Smooth muscle cell (in vitro differentiated cells): ENCODE measurements around the gene ITGB8. TPM values are rescaled to one million over a fixed set of nuclear protein-coding genes. Genes with fewer than 3 reads are reported as not detected.

ENCODE experiments used
- DNase-seq: peaks from one replicate; lab custom pipeline; 2025; ENCODE audit not compliant: unreplicated experiment; lab: John Stamatoyannopoulos, UW
- H2AFZ ChIP-seq: fragments of 200-600 bp; sonication (generic); 2 replicates; pipeline ENCODE4 v1.6.0; 2016; ENCODE audit warnings: antibody characterized with exemption, low read depth, mild to moderate bottlenecking
- H3F3A ChIP-seq: fragments of 200-600 bp; sonication (generic); 2 replicates; pipeline ENCODE4 v1.6.0; 2017; ENCODE audit warnings: antibody characterized with exemption, low read depth
- H3K27ac ChIP-seq: fragments of 200-600 bp; sonication (generic); 2 replicates; pipeline ENCODE4 v1.5.1; 2016; ENCODE audit warnings: low read depth, mild to moderate bottlenecking
- H3K27me3 ChIP-seq: fragments of 200-600 bp; sonication (generic); 2 replicates; pipeline ENCODE4 v1.6.1; 2016; ENCODE audit warnings: low read depth, mild to moderate bottlenecking
- H3K36me3 ChIP-seq: fragments of 200-600 bp; sonication (generic); 2 replicates; pipeline ENCODE4 v1.5.1; 2016; ENCODE audit warnings: low read depth
- H3K4me1 ChIP-seq: fragments of 200-600 bp; sonication (generic); 2 replicates; pipeline ENCODE4 v1.5.1; 2016; ENCODE audit warnings: low read depth
- H3K4me2 ChIP-seq: fragments of 200-600 bp; sonication (generic); 2 replicates; pipeline ENCODE4 v1.6.0; 2016; ENCODE audit warnings: mild to moderate bottlenecking
- H3K4me3 ChIP-seq: fragments of 200-600 bp; sonication (generic); 2 replicates; pipeline ENCODE4 v1.5.1; 2016; ENCODE audit warnings: mild to moderate bottlenecking
- H3K79me2 ChIP-seq: fragments of 200-600 bp; sonication (generic); 2 replicates; pipeline ENCODE4 v1.6.0; 2016; ENCODE audit warnings: low read depth, mild to moderate bottlenecking
- H3K9ac ChIP-seq: fragments of 200-600 bp; sonication (generic); 2 replicates; pipeline ENCODE4 v1.6.0; 2016; ENCODE audit warnings: low read depth
- H3K9me3 ChIP-seq: fragments of 200-600 bp; sonication (generic); replicated peaks from 2 replicates; pipeline ENCODE4 v1.5.1; 2016; ENCODE audit warnings: low read depth
- H4K20me1 ChIP-seq: fragments of 200-600 bp; sonication (generic); 2 replicates; pipeline ENCODE4 v1.6.0; 2016; ENCODE audit warnings: low read depth
- WGBS: methylation state at CpG from one replicate; pipeline ENCODE4 v1.1.7; 2016; ENCODE audit warnings: low lambda C conversion rate; 5-methylcytosine and 5-hydroxymethylcytosine counted together
- polyA plus RNA-seq: library from polyadenylated mRNA; unstranded; fragments of >200 nt; fragmentation: Nextera tagmentation; extraction: Ambion mirVana; gene quantifications from 2 replicates; pipeline ENCODE4 v1.2.1, GENCODE V29; 2016
- total RNA-seq: library from RNA; depleted of rRNA; stranded (reverse); fragments of >200 nt; gene quantifications from 2 replicates; pipeline ENCODE4 v1.2.3, GENCODE V29; 2014
- TF ChIP-seq, protein P1 (sequence below): fragments of 200-600 bp; sonication (generic); IDR thresholded peaks from 2 replicates; pipeline ENCODE4 v1.5.1; 2017; ENCODE audit warnings: borderline replicate concordance, mild to moderate bottlenecking, antibody characterized with exemption; ENCODE audit not compliant: insufficient read depth, poor library complexity, severe bottlenecking

The ITGB8 gene
- total and polyA plus RNA-seq, 2 experiments from 2014 or later = 0.38 to 10.2 TPM

DNA sequence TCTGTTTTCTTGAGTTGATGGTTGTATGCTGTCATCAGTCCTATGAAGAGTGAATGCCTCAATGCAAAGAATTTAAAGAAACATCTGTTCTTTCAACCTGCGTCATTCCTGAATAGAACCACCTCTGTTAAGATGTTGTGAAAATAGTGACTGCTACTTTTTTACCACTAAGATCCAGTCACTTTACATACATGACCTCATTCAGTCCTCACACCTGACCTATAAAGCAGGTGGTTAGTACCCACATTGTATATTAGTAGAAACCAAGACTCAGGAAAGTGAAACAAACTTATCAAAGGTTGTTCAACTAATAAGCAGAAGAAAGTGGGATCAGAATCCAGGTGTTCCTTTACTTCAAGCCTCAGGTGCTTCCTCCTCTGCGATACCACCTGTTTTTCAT lies 64.8 kb downstream of the ITGB8 start:
- Histone ChIP-seq H3K9ac (no peak overlapping the region), H3F3A (no peaks in the 10 kb centered on the region), H3K27ac (no peak overlapping the region), H3K9me3 (no peaks in the 10 kb centered on the region), H3K4me1 (no peaks in the 10 kb centered on the region), H3K79me2 (no peaks in the 10 kb centered on the region), H3K4me2 (no peak overlapping the region), H3K4me3 (no peak overlapping the region), H3K36me3 (no peaks in the 10 kb centered on the region), H4K20me1 (no peaks in the 10 kb centered on the region), H2AFZ (no peak overlapping the region), H3K27me3 (no peaks in the 10 kb centered on the region)
- 97% methylated on average over 2 of the region's 2 CpGs for WGBS
- TF ChIP-seq, protein P1, sequence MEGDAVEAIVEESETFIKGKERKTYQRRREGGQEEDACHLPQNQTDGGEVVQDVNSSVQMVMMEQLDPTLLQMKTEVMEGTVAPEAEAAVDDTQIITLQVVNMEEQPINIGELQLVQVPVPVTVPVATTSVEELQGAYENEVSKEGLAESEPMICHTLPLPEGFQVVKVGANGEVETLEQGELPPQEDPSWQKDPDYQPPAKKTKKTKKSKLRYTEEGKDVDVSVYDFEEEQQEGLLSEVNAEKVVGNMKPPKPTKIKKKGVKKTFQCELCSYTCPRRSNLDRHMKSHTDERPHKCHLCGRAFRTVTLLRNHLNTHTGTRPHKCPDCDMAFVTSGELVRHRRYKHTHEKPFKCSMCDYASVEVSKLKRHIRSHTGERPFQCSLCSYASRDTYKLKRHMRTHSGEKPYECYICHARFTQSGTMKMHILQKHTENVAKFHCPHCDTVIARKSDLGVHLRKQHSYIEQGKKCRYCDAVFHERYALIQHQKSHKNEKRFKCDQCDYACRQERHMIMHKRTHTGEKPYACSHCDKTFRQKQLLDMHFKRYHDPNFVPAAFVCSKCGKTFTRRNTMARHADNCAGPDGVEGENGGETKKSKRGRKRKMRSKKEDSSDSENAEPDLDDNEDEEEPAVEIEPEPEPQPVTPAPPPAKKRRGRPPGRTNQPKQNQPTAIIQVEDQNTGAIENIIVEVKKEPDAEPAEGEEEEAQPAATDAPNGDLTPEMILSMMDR = no peak
- no peak for DNase-seq

- WGBS = 86% methylated on average over 2 of the region's 2 CpGs
- Histone ChIP-seq H3K4me2 (no peak overlapping the region), H3K36me3 (no peaks in the 10 kb centered on the region)
Measured at GRCh38 chr7:20399521-20399920, 68.8 kb downstream of the ITGB8 start.

GRCh38 chr7:20401861-20402746 lies 71.4 kb downstream of the ITGB8 start:
- no peak overlapping the region for H3K27ac ChIP-seq
- no peak for DNase-seq
- no peaks in the 10 kb centered on the region for H3K9me3 ChIP-seq
- H3K4me3 ChIP-seq = no peak overlapping the region
- no peaks in the 10 kb centered on the region for H4K20me1 ChIP-seq
- no peak overlapping the region for H3K4me2 ChIP-seq
- H3K9ac ChIP-seq = no peak overlapping the region
- no peak overlapping the region for H2AFZ ChIP-seq
- H3F3A ChIP-seq = no peaks in the 10 kb centered on the region
- no peaks in the 10 kb centered on the region for H3K27me3 ChIP-seq
- H3K36me3 ChIP-seq = no peaks in the 10 kb centered on the region
- no peaks in the 10 kb centered on the region for H3K4me1 ChIP-seq
- TF ChIP-seq, protein P1 = no peak
- H3K79me2 ChIP-seq = no peaks in the 10 kb centered on the region
- WGBS = 75% methylated on average over 3 of the region's 3 CpGs

More at GRCh38 chr7:20399521-20399920, 68.8 kb downstream of the ITGB8 start:
- H3K9ac ChIP-seq = no peak overlapping the region
- H3K27ac ChIP-seq = no peak overlapping the region
- no peak for DNase-seq
- no peak overlapping the region for H3K4me3 ChIP-seq
- no peaks in the 10 kb centered on the region for H3F3A ChIP-seq
- H4K20me1 ChIP-seq = no peaks in the 10 kb centered on the region
- no peaks in the 10 kb centered on the region for H3K9me3 ChIP-seq
- H3K79me2 ChIP-seq = no peaks in the 10 kb centered on the region
- no peaks in the 10 kb centered on the region for H3K4me1 ChIP-seq
- H3K27me3 ChIP-seq = no peaks in the 10 kb centered on the region
- TF ChIP-seq, protein P1 = no peak
- no peak overlapping the region for H2AFZ ChIP-seq
